ENCODE data around the gene LYPLAL1. TPM values are rescaled to one million over a fixed set of nuclear protein-coding genes. Genes with fewer than 3 reads are reported as not detected.
"Not testable (repeated sequence)": the region's sequence is repeated elsewhere in the genome, so short reads cannot be mapped to it uniquely, and the experiment has no call there.

LYPLAL1 gene
- polyA plus RNA-seq, 4 donors, result 50.2 to 61.7 (median 56.8) TPM

DNA sequence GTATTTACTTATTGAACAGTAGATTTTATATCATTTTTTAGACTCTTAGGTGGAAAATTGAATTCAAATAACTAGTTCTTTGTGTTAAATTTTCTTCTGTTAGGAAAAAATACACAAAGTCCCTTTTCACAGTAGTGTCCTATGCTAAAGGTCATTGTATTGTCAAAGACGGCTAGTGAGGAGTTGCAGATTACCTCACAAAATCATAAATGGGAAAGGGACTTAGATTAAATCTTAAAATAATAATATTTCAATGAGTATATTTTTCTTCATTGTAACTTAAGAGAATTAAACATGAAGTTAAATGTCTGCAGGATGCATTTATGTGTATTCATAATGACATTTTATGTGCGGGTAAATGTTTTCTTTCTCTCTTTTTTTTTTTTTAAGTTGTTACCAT, 32.7 kb downstream of the LYPLAL1 start:
- no peak for DNase-seq (ENCODE audit: low read depth in 4 of 4, low spot score in 3 of 4)

DNA sequence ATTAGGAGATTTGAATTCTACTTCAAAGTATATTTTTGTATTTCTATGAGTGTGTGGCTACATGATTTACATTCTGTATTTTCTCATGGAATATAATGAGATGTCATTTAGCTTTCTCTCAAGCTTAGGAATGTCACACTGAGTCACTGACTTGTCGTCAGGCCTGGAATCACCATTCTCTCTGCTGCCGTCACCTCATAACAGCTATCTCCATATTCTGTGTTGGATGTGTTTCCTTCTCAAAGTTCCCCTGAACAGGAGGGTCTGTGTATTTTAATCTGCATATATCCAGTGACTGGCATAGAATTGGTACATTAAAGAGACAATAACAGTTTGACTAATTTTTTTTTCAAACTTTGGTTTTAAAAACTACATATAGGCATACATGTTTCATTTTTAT, 35.9 kb downstream of the LYPLAL1 start:
- no peak for DNase-seq (ENCODE audit: low read depth in 4 of 4, low spot score in 3 of 4)

DNA sequence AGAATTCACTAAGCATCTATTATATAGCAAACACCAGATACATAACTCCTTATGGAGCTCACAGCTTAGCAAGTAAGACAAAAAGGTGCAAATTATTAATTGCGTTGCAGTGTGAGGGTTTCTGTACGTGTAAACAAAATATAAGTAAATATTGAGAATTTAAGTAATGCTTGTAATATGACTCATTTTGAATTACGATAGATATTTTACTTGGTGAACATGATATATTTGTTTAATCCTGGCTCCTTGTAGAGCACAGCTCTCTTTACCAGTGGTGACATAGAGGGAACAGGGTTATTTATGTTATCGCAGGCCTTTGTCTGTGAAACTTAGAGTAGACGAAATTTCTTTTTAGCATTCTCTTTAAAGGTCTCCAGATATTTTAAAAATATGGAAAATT, 36.4 kb downstream of the LYPLAL1 start:
- no peak for DNase-seq (ENCODE audit: low read depth in 4 of 4, low spot score in 3 of 4)

GRCh38 chr1:219215477-219215876, 41.8 kb downstream of the LYPLAL1 start:
- no peak for DNase-seq (ENCODE audit: low read depth in 4 of 4, low spot score in 3 of 4)

GRCh38 chr1:219220945-219221344, 47.3 kb downstream of the LYPLAL1 start:
- DNase-seq (ENCODE audit: low read depth in 4 of 4, low spot score in 3 of 4), result no peak

- DNase-seq (ENCODE audit: low read depth in 4 of 4, low spot score in 3 of 4), result no peak
These were observed 49.8 kb downstream of the LYPLAL1 start for GRCh38 chr1:219223496-219223895.

GRCh38 chr1:219226196-219226595, 52.5 kb downstream of the LYPLAL1 start:
- no peak for DNase-seq (ENCODE audit: low read depth in 4 of 4, low spot score in 3 of 4)

DNA sequence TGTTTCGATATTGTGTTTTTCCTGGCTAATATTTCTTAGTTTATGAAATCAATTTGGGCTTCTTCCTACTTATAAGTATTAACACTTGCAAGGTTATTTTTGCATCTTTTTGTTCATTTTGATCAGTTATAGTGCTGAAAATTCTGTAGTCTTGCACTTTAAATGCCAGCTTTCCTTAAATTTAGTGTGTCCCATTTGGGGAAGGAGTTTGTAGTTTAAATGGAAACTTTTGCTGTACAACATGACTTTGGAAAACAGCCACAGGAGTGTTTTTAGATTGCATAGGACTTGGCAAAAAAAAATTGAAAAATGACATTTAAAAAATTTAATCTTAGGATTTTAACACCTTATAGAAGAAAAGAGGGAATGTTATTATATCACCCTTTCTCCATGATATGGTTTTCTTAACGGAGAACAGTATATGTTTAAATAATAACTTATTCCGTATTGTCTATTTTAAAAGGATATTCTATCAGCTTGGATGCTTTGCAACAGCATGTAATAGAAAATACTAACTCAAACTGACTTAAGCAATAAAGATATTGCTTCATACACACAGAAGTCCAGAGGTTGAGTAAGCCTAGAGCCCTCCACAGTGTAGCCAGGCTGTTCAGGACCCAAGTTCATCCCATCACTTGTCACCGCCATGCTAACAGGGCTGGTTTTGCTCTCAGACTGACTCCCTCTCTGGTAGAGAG, 53.8 kb downstream of the LYPLAL1 start:
- DNase-seq (ENCODE audit: low read depth in 4 of 4, low spot score in 3 of 4), result no peak

- DNase-seq (ENCODE audit: low read depth in 4 of 4, low spot score in 3 of 4), result no peak
These were observed 54.4 kb downstream of the LYPLAL1 start for GRCh38 chr1:219228058-219228419.

DNA sequence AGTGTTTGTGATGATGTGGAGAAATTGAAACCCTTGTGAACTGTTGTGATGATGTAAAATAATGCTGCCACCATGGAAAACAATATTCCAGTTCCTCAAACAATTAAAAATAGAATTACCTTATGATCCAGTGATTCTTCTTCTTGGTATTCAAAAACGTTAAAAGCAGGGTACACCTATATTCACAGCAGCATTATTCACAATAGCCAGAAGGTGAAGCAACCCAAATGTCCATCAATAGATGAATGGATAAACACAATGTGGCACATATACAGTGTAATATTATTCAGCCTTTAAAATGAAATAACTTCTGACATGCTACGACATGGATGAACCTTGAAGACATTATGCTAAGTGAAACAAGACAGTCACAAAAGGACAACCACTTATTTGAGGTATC, 59.2 kb downstream of the LYPLAL1 start:
- no peak for DNase-seq (ENCODE audit: low read depth in 4 of 4, low spot score in 3 of 4)

DNA sequence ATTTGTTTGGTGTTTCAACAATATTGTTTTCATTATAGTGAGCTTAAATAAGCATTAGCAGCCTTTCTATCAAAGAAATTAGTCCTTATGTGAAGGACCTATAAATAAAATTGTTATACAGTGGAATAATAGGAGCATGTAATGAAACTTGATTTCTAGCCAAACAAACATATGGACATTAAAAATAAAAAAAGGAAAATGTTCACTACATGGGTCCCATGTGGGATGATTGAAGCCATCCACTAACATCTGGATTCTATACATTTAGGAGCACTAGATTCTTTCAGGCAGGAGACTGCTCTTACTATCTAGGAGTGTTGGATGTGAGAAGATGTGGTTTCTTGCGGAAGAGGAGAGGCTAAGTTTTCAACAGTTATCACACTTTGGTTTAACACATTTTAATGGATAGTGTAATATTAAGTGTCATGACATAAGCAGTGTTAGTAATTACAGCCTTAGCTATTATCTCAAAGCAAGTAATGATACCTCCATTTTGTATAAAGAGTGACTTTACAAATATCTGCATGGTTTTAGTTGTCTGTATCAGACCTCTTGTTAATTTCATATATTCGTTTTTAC, 62.3 kb downstream of the LYPLAL1 start:
- no peak for DNase-seq (ENCODE audit: low read depth in 4 of 4, low spot score in 3 of 4)

GRCh38 chr1:219236933-219237610, 63.4 kb downstream of the LYPLAL1 start:
- no peak for DNase-seq (ENCODE audit: low read depth in 4 of 4, low spot score in 3 of 4)

- no peak for DNase-seq (ENCODE audit: low read depth in 4 of 4, low spot score in 3 of 4)
These were observed 65.8 kb downstream of the LYPLAL1 start for GRCh38 chr1:219239518-219239917.

DNA sequence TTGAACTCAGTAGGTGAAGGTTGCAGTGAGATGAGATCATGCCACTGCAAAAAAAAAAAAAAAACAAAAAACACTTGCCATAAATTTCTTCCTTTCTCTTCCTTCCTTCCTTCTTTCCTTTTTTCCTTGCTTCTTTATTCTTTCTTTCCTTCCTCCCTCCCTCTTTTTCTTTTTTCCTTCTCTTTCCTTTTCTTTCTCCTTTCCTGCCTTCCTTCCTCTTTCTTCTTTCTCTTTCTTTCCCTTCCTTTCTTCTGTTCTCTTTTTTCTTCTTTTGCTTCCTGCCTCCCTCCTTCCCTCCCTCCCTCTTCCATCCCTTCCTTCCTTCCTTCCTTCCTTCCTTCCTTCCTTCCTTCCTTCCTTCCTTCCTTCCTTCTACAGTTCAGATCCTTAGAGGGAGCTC, 71.2 kb downstream of the LYPLAL1 start:
- DNase-seq (ENCODE audit: low read depth in 4 of 4, low spot score in 3 of 4), result no peak

DNA sequence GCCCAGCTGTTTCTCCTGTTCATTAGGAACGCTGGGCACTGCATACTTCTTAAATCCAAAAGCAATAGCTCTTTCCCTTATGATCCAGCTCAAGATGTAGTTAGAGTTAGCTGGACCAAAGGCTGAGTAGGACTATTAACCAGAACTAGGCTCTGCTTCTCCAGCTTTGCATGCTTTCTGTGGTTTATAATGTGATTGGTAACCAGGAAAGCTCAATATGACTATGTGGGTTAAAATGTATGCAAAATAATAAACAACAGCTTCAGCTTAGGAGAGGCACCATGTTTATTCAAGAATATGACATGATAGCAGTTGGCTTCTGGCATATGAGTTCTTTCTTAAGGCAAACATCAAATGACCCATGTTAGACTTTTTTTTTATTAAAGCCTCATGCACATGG, 73.8 kb downstream of the LYPLAL1 start:
- no peak for DNase-seq (ENCODE audit: low read depth in 4 of 4, low spot score in 3 of 4)

GRCh38 chr1:219250468-219250867, 76.8 kb downstream of the LYPLAL1 start:
- DNase-seq (ENCODE audit: low read depth in 4 of 4, low spot score in 3 of 4), result not testable (repeated sequence)

DNA sequence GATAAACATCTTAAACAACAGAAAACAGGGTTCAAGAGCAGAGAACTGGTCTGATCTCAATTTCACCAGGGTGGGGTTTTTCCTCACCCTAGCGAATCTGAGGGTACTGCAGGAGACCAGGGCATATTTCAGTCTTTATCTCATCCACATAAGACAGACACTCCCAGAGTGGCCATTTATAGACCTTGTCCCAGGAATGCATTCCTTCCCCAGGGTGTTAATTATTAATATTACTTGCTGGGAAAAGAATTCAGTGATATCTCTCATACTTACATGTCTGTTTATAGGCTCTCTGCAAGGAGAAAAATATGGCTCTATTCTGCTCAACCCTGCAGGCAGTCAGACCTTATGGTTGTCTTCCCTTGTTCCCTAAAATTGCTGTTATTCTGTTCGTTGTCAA, 84.1 kb downstream of the LYPLAL1 start:
- DNase-seq (ENCODE audit: low read depth in 4 of 4, low spot score in 3 of 4), result no peak

- no peak for DNase-seq (ENCODE audit: low read depth in 4 of 4, low spot score in 3 of 4)
These were observed 87.8 kb downstream of the LYPLAL1 start for GRCh38 chr1:219261454-219261853.

All from right renal pelvis (tissue), 4 donors.